ENCODE results near the gene BAHD1. TPM values are rescaled to one million over a fixed set of nuclear protein-coding genes. Genes with fewer than 3 reads are reported as not detected.

BAHD1 gene
- total RNA-seq, result 10 to 100 TPM; 19.0 to 26.2 (median 22.8) TPM

GRCh38 chr15:40440743-40441564, at the start of gene BAHD1:
TSS of gene BAHD1 (plus strand) at chr15:40440953. CDS start at chr15:40458465, 17,512 bp downstream.
- TF ChIP-seq CTCF (IDR thresholded peaks at IDR 0.05) (no peak), POLR2AphosphoS5 (IDR thresholded peaks at IDR 0.05) (peak; percentile 36), POLR2A (IDR thresholded peaks at IDR 0.05) (peak in 1 of 2 donors; percentile 12)
- peaks cover 0 to 73% (median 30%) of the 10 kb centered on the region in 3 donors for H3K4me1 ChIP-seq
- H3K27ac ChIP-seq, result peak within 1 kb of the TSS in 3 of 4 donors; percentile 83 to 89 (median 88)
- peaks cover 34% of the 10 kb centered on the region for H3K27me3 ChIP-seq
- no CpG with 5 or more reads among the region's 119 CpGs for whole genome bisulfite sequencing, 2 donors (ENCODE audit: low coverage in 1 of 2)
- peak within 1 kb of the TSS; percentile 70 to 96 for H3K4me3 ChIP-seq
- no peaks in the 10 kb centered on the region for H3K36me3 ChIP-seq
- no peaks in the 10 kb centered on the region for H3K9me3 ChIP-seq
- ATAC-seq, result peak; percentile 95

DNA sequence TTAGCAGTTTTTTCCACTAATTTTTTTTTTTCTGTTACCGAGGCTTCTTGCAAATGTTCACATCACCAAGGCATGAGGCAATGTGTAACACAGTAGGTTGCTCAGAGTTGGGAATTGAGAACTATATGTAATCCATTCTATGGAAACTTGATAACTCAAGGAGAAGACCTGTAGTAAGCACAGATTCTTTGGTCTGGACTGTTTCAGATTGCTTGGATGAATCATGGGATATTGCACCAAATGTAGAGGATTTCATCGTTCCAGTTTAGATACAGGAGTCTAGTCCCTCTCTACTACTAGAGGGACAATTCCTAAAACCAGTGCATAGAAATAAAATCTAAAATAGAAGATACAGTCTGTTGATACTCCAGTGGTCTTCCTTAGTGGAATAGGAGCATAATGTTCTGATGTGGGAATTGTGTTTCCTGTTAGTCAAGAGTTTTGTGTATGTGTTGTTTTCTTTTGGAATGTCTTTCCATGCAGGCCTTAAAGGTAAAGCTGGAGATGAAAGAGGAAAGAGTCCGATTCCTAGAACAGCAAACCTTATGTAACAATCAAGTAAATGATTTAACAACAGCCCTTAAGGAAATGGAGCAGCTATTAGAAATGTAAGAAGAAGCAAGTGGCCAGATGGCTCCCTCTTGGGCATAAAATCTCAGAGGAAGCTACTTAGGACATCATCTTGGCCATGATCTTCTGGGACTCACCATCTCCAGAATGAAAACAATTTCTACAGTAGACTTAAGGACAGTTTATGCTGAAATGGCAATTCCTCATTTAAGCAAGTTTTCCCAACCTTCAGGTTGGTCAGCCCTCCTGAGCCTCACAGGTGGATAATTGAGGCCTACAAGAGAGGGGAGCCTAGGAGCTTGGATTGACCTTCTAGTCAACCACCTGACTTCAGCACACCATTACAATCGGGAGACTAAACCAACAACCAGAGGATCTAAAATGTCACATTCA, 47.5 kb upstream of the BAHD1 start:
- no peak for ATAC-seq
- Histone ChIP-seq H3K4me1 (no peaks in the 10 kb centered on the region), H3K9me3 (no peaks in the 10 kb centered on the region), H3K4me3 (no peak overlapping the region), H3K27ac (no peak overlapping the region), H3K36me3 (peaks cover 0 to 54% of the 10 kb centered on the region in 2 donors), H3K27me3 (no peaks in the 10 kb centered on the region)
- TF ChIP-seq POLR2AphosphoS5 (IDR thresholded peaks at IDR 0.05) (no peak), POLR2A (IDR thresholded peaks at IDR 0.05) (no peak), CTCF (IDR thresholded peaks at IDR 0.05) (no peak), EP300 (IDR thresholded peaks at IDR 0.05) (no peak)
- 85 to 94% methylated on average over 4 of the region's 4 CpGs for WGBS, 2 donors (ENCODE audit: low coverage in 1 of 2)

DNA sequence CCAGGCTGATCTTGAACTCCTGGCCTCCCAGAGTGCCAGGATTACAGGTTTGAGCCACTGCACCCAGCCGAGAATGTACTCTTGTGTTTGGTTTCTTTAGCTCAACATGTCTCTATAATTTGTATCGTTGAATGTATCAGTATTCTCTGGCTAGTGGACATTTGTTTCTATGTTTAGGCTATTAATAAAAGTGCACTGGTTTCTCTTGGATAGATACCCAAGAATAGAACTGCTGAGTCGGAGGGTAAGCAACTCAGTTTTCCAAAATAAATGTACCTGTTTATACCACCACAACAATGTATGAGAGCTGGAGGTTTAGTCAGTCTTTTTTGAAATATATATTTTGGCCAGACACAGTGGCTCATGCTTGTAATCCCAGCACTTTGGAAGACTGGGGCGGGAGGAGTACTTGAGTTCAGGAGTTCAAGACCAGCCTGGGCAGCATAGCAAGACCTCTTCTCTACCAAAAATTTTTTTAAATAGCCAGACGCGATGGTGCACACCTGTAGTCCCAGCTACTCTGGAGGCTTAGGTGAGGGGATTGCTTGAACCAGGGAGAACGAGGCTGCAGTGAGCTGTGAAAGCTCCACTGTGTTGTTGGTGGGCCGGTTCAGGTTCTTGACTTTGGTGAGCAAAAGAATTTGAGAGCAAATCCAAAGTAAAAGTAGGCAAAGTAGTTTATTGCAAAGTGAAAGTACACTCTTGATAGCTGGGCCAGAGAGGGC, 42.9 kb upstream of the BAHD1 start:
- ATAC-seq, result no peak
- WGBS, 2 donors (ENCODE audit: low coverage in 1 of 2), result 83 to 100% methylated on average over 2 to 8 of the region's 8 CpGs

DNA sequence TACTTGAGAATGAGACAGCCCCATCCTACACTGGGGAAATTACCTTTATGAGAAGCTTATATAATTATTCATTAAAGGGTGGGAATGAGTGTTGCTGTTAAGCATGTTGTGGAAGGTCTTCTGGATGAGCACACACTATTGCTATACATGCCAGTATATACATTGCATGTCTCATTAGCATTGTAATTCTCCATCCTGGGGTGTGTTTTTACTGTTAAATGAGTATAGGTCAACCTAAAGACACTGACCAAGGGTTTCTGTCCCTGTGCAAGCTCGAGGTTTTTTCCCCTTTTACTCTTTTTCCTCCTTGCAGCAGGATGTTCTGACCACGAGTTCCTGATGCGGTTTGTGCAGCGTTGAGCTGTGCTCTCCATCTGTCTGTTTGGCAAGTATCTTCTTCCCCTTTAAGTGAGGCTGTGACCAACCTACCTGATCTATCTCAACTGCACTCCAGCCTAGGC, 42.3 kb upstream of the BAHD1 start:
- peaks cover 0 to 11% of the 10 kb centered on the region in 2 donors for H3K36me3 ChIP-seq
- no peaks in the 10 kb centered on the region for H3K27me3 ChIP-seq
- no peak for ATAC-seq
- no peaks in the 10 kb centered on the region for H3K4me1 ChIP-seq
- TF ChIP-seq CTCF (IDR thresholded peaks at IDR 0.05), result no peak
- TF ChIP-seq EP300 (IDR thresholded peaks at IDR 0.05), result no peak
- no peak for TF ChIP-seq POLR2A (IDR thresholded peaks at IDR 0.05)
- no peak for TF ChIP-seq POLR2AphosphoS5 (IDR thresholded peaks at IDR 0.05)
- H3K4me3 ChIP-seq, result no peak overlapping the region
- no peaks in the 10 kb centered on the region for H3K9me3 ChIP-seq
- WGBS, 2 donors (ENCODE audit: low coverage in 1 of 2), result 69 to 84% methylated on average over 3 to 4 of the region's 4 CpGs
- no peak overlapping the region for H3K27ac ChIP-seq

More for the DNA sequence above, 42.9 kb upstream of the BAHD1 start:
- no peak for TF ChIP-seq POLR2AphosphoS5 (IDR thresholded peaks at IDR 0.05)
- no peak overlapping the region for H3K4me3 ChIP-seq
- H3K27me3 ChIP-seq, result no peaks in the 10 kb centered on the region
- peaks cover 0 to 17% of the 10 kb centered on the region in 2 donors for H3K36me3 ChIP-seq
- H3K4me1 ChIP-seq, result no peaks in the 10 kb centered on the region
- no peak overlapping the region for H3K27ac ChIP-seq
- H3K9me3 ChIP-seq, result no peaks in the 10 kb centered on the region

DNA sequence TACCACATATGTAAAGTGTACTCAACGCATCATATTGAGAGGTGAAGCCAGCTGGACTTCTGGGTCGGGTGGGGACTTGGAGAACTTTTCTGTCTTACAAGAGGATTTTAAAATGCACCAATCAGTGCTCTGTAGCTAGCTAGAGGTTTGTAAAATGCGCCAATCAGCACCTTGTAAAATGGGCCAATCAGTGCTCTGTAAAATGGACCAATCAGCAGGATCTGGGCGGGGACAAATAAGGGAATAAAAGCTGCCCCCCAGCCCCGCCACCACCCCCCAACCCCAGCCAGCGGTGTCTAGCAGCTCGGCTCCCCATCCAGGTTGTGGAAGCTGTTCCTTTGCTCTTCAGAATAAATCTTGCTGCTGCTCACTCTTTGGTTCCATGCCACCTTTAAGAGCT, 41.4 kb upstream of the BAHD1 start:
- H3K27ac ChIP-seq, result no peak overlapping the region
- no peak for ATAC-seq
- H3K27me3 ChIP-seq, result no peaks in the 10 kb centered on the region
- no peaks in the 10 kb centered on the region for H3K9me3 ChIP-seq
- H3K4me3 ChIP-seq, result no peak overlapping the region
- no peak for TF ChIP-seq POLR2AphosphoS5 (IDR thresholded peaks at IDR 0.05)
- no peak for TF ChIP-seq EP300 (IDR thresholded peaks at IDR 0.05)
- no peak for TF ChIP-seq POLR2A (IDR thresholded peaks at IDR 0.05)
- TF ChIP-seq CTCF (IDR thresholded peaks at IDR 0.05), result no peak
- H3K4me1 ChIP-seq, result no peaks in the 10 kb centered on the region
- H3K36me3 ChIP-seq, result peaks cover 0 to 1% of the 10 kb centered on the region in 2 donors
- WGBS, 2 donors (ENCODE audit: low coverage in 1 of 2), result 85 to 100% methylated on average over 2 of the region's 7 CpGs

All from gastroesophageal sphincter (tissue), 4 donors.